OCI-LY7 (cell line): Measurements from ENCODE around the gene SCYL3. TPM values are rescaled to one million over a fixed set of nuclear protein-coding genes. Genes with fewer than 3 reads are reported as not detected.

Experiments
- BruUV-seq: library from RNA; stranded (reverse); fragments of 400-500 nt; replicated peaks from 2 replicates; lab custom pipeline; 2021; lab: Mats Ljungman, UMichigan
- CTCF ChIA-PET: fragments of 300-600 bp; sonication (Branson Sonifier 250); formaldehyde crosslinking; loops from one replicate; lab custom pipeline; 2022; ENCODE audit warnings: antibody characterized with exemption; ENCODE audit not compliant: unreplicated experiment; lab: Charles Lee
- POLR2A ChIA-PET: fragments of 300-600 bp; sonication (Branson Sonifier 250); formaldehyde crosslinking; loops from one replicate; lab custom pipeline; 2022; ENCODE audit warnings: antibody characterized with exemption; lab: Charles Lee
- DNase-seq: peaks from one replicate; pipeline ENCODE4 v3.0.0-alpha.2; 2015; ENCODE audit warnings: low spot score
- H2AFZ ChIP-seq: fragments of 200-600 bp; sonication (generic), shearing (Covaris generic); 2 replicates; pipeline ENCODE4 v1.6.1; 2014; ENCODE audit warnings: mild to moderate bottlenecking, antibody characterized with exemption, low read length, moderate library complexity
- H3K27ac ChIP-seq: fragments of 200-600 bp; sonication (generic); 2 replicates; pipeline ENCODE4 v1.5.1; 2014; ENCODE audit warnings: mixed run types, low read depth, mild to moderate bottlenecking, moderate library complexity, low read length, inconsistent platforms; ENCODE audit not compliant: poor library complexity, severe bottlenecking
- H3K36me3 ChIP-seq: fragments of 200-600 bp; sonication (generic); 2 replicates; pipeline ENCODE4 v1.6.1; 2014; ENCODE audit warnings: mild to moderate bottlenecking, antibody characterized with exemption, low read length, moderate library complexity, mixed read lengths; ENCODE audit not compliant: insufficient read depth
- H3K4me1 ChIP-seq: fragments of 200-600 bp; sonication (generic); 2 replicates; pipeline ENCODE4 v1.5.1; 2014; ENCODE audit warnings: mild to moderate bottlenecking, low read length; ENCODE audit not compliant: insufficient read depth, poor library complexity, severe bottlenecking
- H3K4me2 ChIP-seq: fragments of 200-600 bp; sonication (generic); 2 replicates; pipeline ENCODE4 v1.6.1; 2014; ENCODE audit warnings: mild to moderate bottlenecking, low read length
- H3K4me3 ChIP-seq: fragments of 200-600 bp; sonication (generic); 2 replicates; pipeline ENCODE4 v1.5.1; 2014; ENCODE audit warnings: mild to moderate bottlenecking, low read depth, low read length; ENCODE audit not compliant: poor library complexity, severe bottlenecking
- H3K79me2 ChIP-seq: fragments of 200-600 bp; sonication (generic); 2 replicates; pipeline ENCODE4 v1.6.1; 2016; ENCODE audit warnings: low read depth, mild to moderate bottlenecking, low read length, moderate library complexity, mixed read lengths; ENCODE audit not compliant: insufficient read depth
- H3K9me2 ChIP-seq: fragments of 200-600 bp; sonication (generic); 2 replicates; pipeline ENCODE4 v1.6.1; 2016; ENCODE audit warnings: mild to moderate bottlenecking, low read length, mixed read lengths; ENCODE audit not compliant: insufficient read depth
- H3K9me3 ChIP-seq: fragments of 200-600 bp; sonication (generic); 2 replicates; pipeline ENCODE4 v1.6.1; 2014; ENCODE audit warnings: mild to moderate bottlenecking, mixed run types, low read length, mixed read lengths
- H4K20me1 ChIP-seq: fragments of 200-600 bp; sonication (generic); 2 replicates; pipeline ENCODE4 v1.6.1; 2014; ENCODE audit warnings: mild to moderate bottlenecking, antibody characterized with exemption, low read length, moderate library complexity, mixed read lengths; ENCODE audit not compliant: insufficient read depth
- CTCF ChIP-seq: fragments of 200-600 bp; sonication (generic); conservative IDR thresholded peaks from 2 replicates; pipeline ENCODE4 v1.5.1; 2014; ENCODE audit warnings: mild to moderate bottlenecking, antibody characterized with exemption, low read length, moderate library complexity, mixed read lengths
- EZH2phosphoT487 ChIP-seq: fragments of 200-600 bp; sonication (generic); IDR thresholded peaks from 2 replicates; pipeline ENCODE4 v1.6.1; 2018; ENCODE audit warnings: low read depth, borderline replicate concordance, mild to moderate bottlenecking, mixed run types, antibody characterized with exemption, low read length, moderate library complexity, mixed read lengths
- intact Hi-C: fragments of 100-400 bp; cut with micrococcal nuclease; formaldehyde crosslinking; loops from one replicate; pipeline ENCODE4 v1.10.0; 2022; ENCODE audit not compliant: unreplicated experiment
- total RNA-seq, 2 experiments: library from RNA; depleted of rRNA in 1 of 2; stranded (reverse); fragments of >200 nt in 1 of 2; shearing (Covaris generic) in 1 of 2; gene quantifications; 2 replicates each; pipeline ENCODE4 v1.2.3, GENCODE V29; 2014 to 2022

SCYL3 gene
- total RNA-seq, 2 experiments from 2014 or later, result 5.9 to 7.6 TPM

DNA sequence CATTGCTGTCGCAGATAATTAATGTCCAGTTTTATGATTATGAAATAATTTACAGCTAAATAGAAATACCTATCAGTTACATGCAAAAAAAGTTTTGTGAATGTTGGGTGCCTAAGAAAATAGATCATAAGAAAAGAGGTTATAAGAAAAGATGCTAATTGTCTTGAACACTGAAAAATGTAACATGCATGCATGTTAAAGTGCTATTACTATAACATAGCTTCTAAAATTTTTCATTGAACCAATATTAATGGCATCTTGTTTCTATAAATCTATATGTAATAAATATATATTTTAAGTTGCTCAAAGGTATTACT, 35.5 kb upstream of the SCYL3 start:
- Histone ChIP-seq H3K9me2 (no peaks in the 10 kb centered on the region), H3K9me3 (no peaks in the 10 kb centered on the region), H3K4me1 (no peaks in the 10 kb centered on the region), H2AFZ (no peak overlapping the region), H3K27ac (no peak overlapping the region), H4K20me1 (no peaks in the 10 kb centered on the region), H3K36me3 (no peaks in the 10 kb centered on the region), H3K79me2 (no peaks in the 10 kb centered on the region), H3K4me3 (no peak overlapping the region), H3K4me2 (no peak overlapping the region)
- intact Hi-C loops, result no loop called here
- no peak; the same call in 1 of the 2 replicates for TF ChIP-seq CTCF
- no peak for TF ChIP-seq EZH2phosphoT487
- DNase-seq, result no peak
- no TSS peak for BruUV-seq
- ChIA-PET POLR2A (interaction anchor here (0.7 kb wide), 1 partner anchor 447 kb away, joined by 5 read pairs; no protein-coding TSS in a partner anchor), CTCF (no interaction called here)

- H3K4me3 ChIP-seq, result no peak overlapping the region
- DNase-seq, result peak; percentile 56
- H3K36me3 ChIP-seq, result no peaks in the 10 kb centered on the region
- no peaks in the 10 kb centered on the region for H3K9me2 ChIP-seq
- TF ChIP-seq CTCF (peak; percentile 92), EZH2phosphoT487 (no peak)
- POLR2A ChIA-PET, result interaction anchor here (0.7 kb wide), 1 partner anchor 447 kb away, joined by 5 read pairs; no protein-coding TSS in a partner anchor
- no peaks in the 10 kb centered on the region for H4K20me1 ChIP-seq
- intact Hi-C loops, result no loop called here
- H3K4me1 ChIP-seq, result no peaks in the 10 kb centered on the region
- no peak overlapping the region for H2AFZ ChIP-seq
- no peaks in the 10 kb centered on the region for H3K79me2 ChIP-seq
- CTCF ChIA-PET, result no interaction called here
- no peaks in the 10 kb centered on the region for H3K9me3 ChIP-seq
- no peak overlapping the region for H3K27ac ChIP-seq
- H3K4me2 ChIP-seq, result no peak overlapping the region
- BruUV-seq, result no TSS peak
Observed at GRCh38 chr1:169928438-169929209, 34.9 kb upstream of the SCYL3 start.
